Mesenchymal stem cell (in vitro differentiated cells and primary cell): ENCODE measurements around the gene RFXANK.

Source experiments
- DNase-seq: peaks from one replicate; pipeline ENCODE4 v3.0.0-alpha.2; 2013
- H2AFZ ChIP-seq: one replicate; pipeline ENCODE4 v1.6.1; 2013; ENCODE audit warnings: low read depth, mild to moderate bottlenecking, control low read depth, inconsistent platforms, low read length, moderate library complexity
- H2AK5ac ChIP-seq: 2 replicates; pipeline ENCODE4 v1.6.1; 2013; ENCODE audit warnings: low read length, moderate library complexity, mild to moderate bottlenecking, inconsistent platforms; ENCODE audit not compliant: severe bottlenecking
- H2BK120ac ChIP-seq: one replicate; pipeline ENCODE4 v1.6.1; 2013; ENCODE audit warnings: low read depth, mild to moderate bottlenecking, inconsistent platforms, low read length, moderate library complexity
- H2BK12ac ChIP-seq, 2 experiments: one replicate each; pipeline ENCODE4 v1.6.1; 2013; ENCODE audit warnings: inconsistent platforms in 2 of 2, low read length in 2 of 2, mild to moderate bottlenecking in 2 of 2, moderate library complexity in 2 of 2, control low read depth in 1 of 2
- H2BK15ac ChIP-seq: one replicate; pipeline ENCODE4 v1.6.1; 2013; ENCODE audit warnings: mild to moderate bottlenecking, low read depth, inconsistent platforms; ENCODE audit not compliant: poor library complexity, severe bottlenecking
- H2BK5ac ChIP-seq: 2 replicates; pipeline ENCODE4 v1.6.1; 2013; ENCODE audit warnings: low read depth, mild to moderate bottlenecking, low read length, control low read depth, inconsistent platforms; ENCODE audit not compliant: poor library complexity, severe bottlenecking
- H3K14ac ChIP-seq, 2 experiments: one replicate each; pipeline ENCODE4 v1.6.1; 2013; ENCODE audit warnings: inconsistent platforms in 2 of 2, low read length in 2 of 2, control low read depth in 1 of 2, mild to moderate bottlenecking in 1 of 2, moderate library complexity in 1 of 2
- H3K18ac ChIP-seq, 2 experiments: one replicate each; pipeline ENCODE4 v1.6.1; 2013; ENCODE audit warnings: inconsistent platforms in 2 of 2, low read length in 2 of 2, control low read depth in 1 of 2, low read depth in 1 of 2, mild to moderate bottlenecking in 1 of 2
- H3K23ac ChIP-seq, 2 experiments: one replicate each; pipeline ENCODE4 v1.6.1; 2013; ENCODE audit warnings: inconsistent platforms in 2 of 2, low read length in 2 of 2, mild to moderate bottlenecking in 2 of 2, moderate library complexity in 2 of 2, control low read depth in 1 of 2
- H3K27ac ChIP-seq: 2 replicates; pipeline ENCODE4 v1.5.1; 2013; ENCODE audit warnings: mild to moderate bottlenecking, moderate library complexity, low read length, control low read depth, inconsistent platforms; ENCODE audit not compliant: poor library complexity, severe bottlenecking
- H3K27me3 ChIP-seq, 2 experiments: 2 replicates each; pipeline versions ENCODE4 v1.6.1 to v1.7.0; 2013; ENCODE audit warnings: low read length in 2 of 2, mild to moderate bottlenecking in 2 of 2, moderate library complexity in 2 of 2, control low read depth in 1 of 2, inconsistent platforms in 1 of 2; ENCODE audit not compliant: control insufficient read depth in 1 of 2, insufficient read depth in 1 of 2
- H3K36me3 ChIP-seq, 2 experiments: 2 replicates each; pipeline versions ENCODE4 v1.6.1 to v1.7.0; 2013; ENCODE audit warnings: low read length in 2 of 2, control low read depth in 1 of 2, inconsistent platforms in 1 of 2, low read depth in 1 of 2, mild to moderate bottlenecking in 1 of 2; ENCODE audit not compliant: insufficient read depth in 2 of 2, control insufficient read depth in 1 of 2
- H3K4ac ChIP-seq, 2 experiments: one replicate each; pipeline ENCODE4 v1.6.1; 2013; ENCODE audit warnings: inconsistent platforms in 2 of 2, low read length in 2 of 2, mild to moderate bottlenecking in 2 of 2, moderate library complexity in 2 of 2, control low read depth in 1 of 2, low read depth in 1 of 2
- H3K4me1 ChIP-seq: 2 replicates; pipeline ENCODE4 v1.6.1; 2013; ENCODE audit warnings: low read depth, low read length, control low read depth; ENCODE audit not compliant: control insufficient read depth, insufficient read depth
- H3K4me2 ChIP-seq: 2 replicates; pipeline ENCODE4 v1.6.1; 2013; ENCODE audit warnings: low read length, mild to moderate bottlenecking, inconsistent platforms; ENCODE audit not compliant: poor library complexity, severe bottlenecking
- H3K4me3 ChIP-seq, 2 experiments: 2 replicates each; pipeline versions ENCODE4 v1.5.1 to v1.7.0; 2013; ENCODE audit warnings: low read length in 2 of 2, mild to moderate bottlenecking in 2 of 2, control low read depth in 1 of 2, low read depth in 1 of 2; ENCODE audit not compliant: insufficient read depth in 1 of 2
- H3K79me1 ChIP-seq: replicated peaks from 2 replicates; pipeline ENCODE4 v1.6.1; 2013; ENCODE audit warnings: mild to moderate bottlenecking, control low read depth, low read length, inconsistent platforms; ENCODE audit not compliant: poor library complexity, severe bottlenecking
- H3K9ac ChIP-seq: 2 replicates; pipeline ENCODE4 v1.7.0; 2013; ENCODE audit warnings: mild to moderate bottlenecking, low read length, moderate library complexity
- H3K9me3 ChIP-seq: 2 replicates; pipeline ENCODE4 v1.7.0; 2013; ENCODE audit warnings: mild to moderate bottlenecking, low read length; ENCODE audit not compliant: control insufficient read depth
- H4K8ac ChIP-seq: one replicate; pipeline ENCODE4 v1.6.1; 2013; ENCODE audit warnings: inconsistent platforms, mild to moderate bottlenecking, low read length, moderate library complexity
- H4K91ac ChIP-seq: one replicate; pipeline ENCODE4 v1.6.1; 2013; ENCODE audit warnings: mild to moderate bottlenecking, low read length, inconsistent platforms
- WGBS: methylation state at CpG from one replicate; pipeline ENCODE4 v1.1.7; 2013; ENCODE audit warnings: mixed read lengths; 5-methylcytosine and 5-hydroxymethylcytosine counted together

The RFXANK gene

GRCh38 chr19:19155495-19156219 lies 36.4 kb upstream of the RFXANK start:
- 94% methylated on average over 8 of the region's 10 CpGs for WGBS
- Histone ChIP-seq H3K4me2 (no peak overlapping the region), H2BK15ac (no peak overlapping the region), H4K8ac (no peak overlapping the region), H2BK5ac (no peak overlapping the region), H3K9ac (no peak overlapping the region), H3K23ac (no peak overlapping the region), H3K9me3 (no peaks in the 10 kb centered on the region), H3K4me1 (no peaks in the 10 kb centered on the region), H2BK12ac (no peak overlapping the region), H3K27me3 (no peaks in the 10 kb centered on the region), H3K27ac (no peak overlapping the region), H3K4ac (no peak overlapping the region), H2AFZ (no peak overlapping the region), H2AK5ac (no peak overlapping the region), H3K14ac (no peak overlapping the region), H3K4me3 (no peak overlapping the region), H4K91ac (no peak overlapping the region), H3K36me3 (peaks cover 4 to 5% of the 10 kb centered on the region in 2 experiments), H3K79me1 (no peaks in the 10 kb centered on the region), H2BK120ac (no peak overlapping the region), H3K18ac (no peak overlapping the region)
- no peak for DNase-seq

- no peak overlapping the region for H2AK5ac ChIP-seq
- no peak overlapping the region for H2BK12ac ChIP-seq
- no peak overlapping the region for H2AFZ ChIP-seq
- no peak overlapping the region for H4K91ac ChIP-seq
- peaks cover 4 to 5% of the 10 kb centered on the region in 2 experiments for H3K36me3 ChIP-seq
- no peak overlapping the region for H2BK5ac ChIP-seq
- no peak overlapping the region for H3K9ac ChIP-seq
- no peak overlapping the region for H3K4me2 ChIP-seq
- H2BK15ac ChIP-seq, result no peak overlapping the region
- no peaks in the 10 kb centered on the region for H3K9me3 ChIP-seq
- H3K14ac ChIP-seq, result no peak overlapping the region
- no peak for DNase-seq
- no peak overlapping the region for H3K4ac ChIP-seq
- H2BK120ac ChIP-seq, result no peak overlapping the region
- no peak overlapping the region for H3K27ac ChIP-seq
- no peaks in the 10 kb centered on the region for H3K27me3 ChIP-seq
- H3K79me1 ChIP-seq, result no peaks in the 10 kb centered on the region
- H3K23ac ChIP-seq, result no peak overlapping the region
- H3K18ac ChIP-seq, result no peak overlapping the region
- no peak overlapping the region for H4K8ac ChIP-seq
- no peaks in the 10 kb centered on the region for H3K4me1 ChIP-seq
- 93% methylated on average over 6 of the region's 6 CpGs for WGBS
- H3K4me3 ChIP-seq, result no peak overlapping the region
Measured at GRCh38 chr19:19157808-19158207, 34.2 kb upstream of the RFXANK start.

- Histone ChIP-seq H3K27ac (no peak overlapping the region), H3K4me3 (no peak overlapping the region), H3K4me1 (no peaks in the 10 kb centered on the region), H3K4me2 (no peak overlapping the region), H2AK5ac (no peak overlapping the region), H3K79me1 (no peaks in the 10 kb centered on the region), H3K27me3 (no peaks in the 10 kb centered on the region), H3K18ac (no peak overlapping the region), H3K14ac (no peak overlapping the region), H4K91ac (no peak overlapping the region), H2BK15ac (no peak overlapping the region), H3K23ac (no peak overlapping the region), H4K8ac (no peak overlapping the region), H3K4ac (no peak overlapping the region), H2BK5ac (no peak overlapping the region), H3K36me3 (peaks cover 4 to 5% of the 10 kb centered on the region in 2 experiments), H3K9me3 (no peaks in the 10 kb centered on the region), H2AFZ (no peak overlapping the region), H3K9ac (no peak overlapping the region), H2BK120ac (no peak overlapping the region), H2BK12ac (no peak overlapping the region)
- no peak for DNase-seq
- 100% methylated on average over 1 of the region's 4 CpGs for WGBS
Measured at GRCh38 chr19:19159534-19159933, 32.5 kb upstream of the RFXANK start.

GRCh38 chr19:19160461-19161035 lies 31.5 kb upstream of the RFXANK start:
- H3K27ac ChIP-seq, result no peak overlapping the region
- no peak overlapping the region for H3K9ac ChIP-seq
- H4K8ac ChIP-seq, result no peak overlapping the region
- H3K18ac ChIP-seq, result no peak overlapping the region
- no peaks in the 10 kb centered on the region for H3K27me3 ChIP-seq
- H4K91ac ChIP-seq, result no peak overlapping the region
- no peak overlapping the region for H3K14ac ChIP-seq
- H2BK12ac ChIP-seq, result no peak overlapping the region
- no peak overlapping the region for H2BK5ac ChIP-seq
- H3K4ac ChIP-seq, result no peak overlapping the region
- DNase-seq, result no peak
- H3K23ac ChIP-seq, result no peak overlapping the region
- H3K4me2 ChIP-seq, result no peak overlapping the region
- peaks cover 3 to 4% of the 10 kb centered on the region in 2 experiments for H3K36me3 ChIP-seq
- no peak overlapping the region for H3K4me3 ChIP-seq
- H3K9me3 ChIP-seq, result no peaks in the 10 kb centered on the region
- no peak overlapping the region for H2BK15ac ChIP-seq
- H2AK5ac ChIP-seq, result no peak overlapping the region
- no peak overlapping the region for H2BK120ac ChIP-seq
- no peaks in the 10 kb centered on the region for H3K4me1 ChIP-seq
- H2AFZ ChIP-seq, result no peak overlapping the region
- no peaks in the 10 kb centered on the region for H3K79me1 ChIP-seq
- WGBS, result 65% methylated on average over 14 of the region's 26 CpGs
